Hematopoietic multipotent progenitor cell treated with erythropoietin and hydrocortisone succinate and interleukin-3 and kit ligand, for 8 days (in vitro differentiated cells): ENCODE data around the gene POLR1G.

ENCODE experiments used
- DNase-seq: peaks from one replicate; pipeline ENCODE4 v3.0.0-alpha.2; 2015

Gene POLR1G

GRCh38 chr19:45406226-45407090 is at the start of gene POLR1G:
Gene POLR1G (plus strand): TSS chr19:45406644. CDS start chr19:45406697, 53 bp downstream.
- DNase-seq, result peak; percentile 92

DNA sequence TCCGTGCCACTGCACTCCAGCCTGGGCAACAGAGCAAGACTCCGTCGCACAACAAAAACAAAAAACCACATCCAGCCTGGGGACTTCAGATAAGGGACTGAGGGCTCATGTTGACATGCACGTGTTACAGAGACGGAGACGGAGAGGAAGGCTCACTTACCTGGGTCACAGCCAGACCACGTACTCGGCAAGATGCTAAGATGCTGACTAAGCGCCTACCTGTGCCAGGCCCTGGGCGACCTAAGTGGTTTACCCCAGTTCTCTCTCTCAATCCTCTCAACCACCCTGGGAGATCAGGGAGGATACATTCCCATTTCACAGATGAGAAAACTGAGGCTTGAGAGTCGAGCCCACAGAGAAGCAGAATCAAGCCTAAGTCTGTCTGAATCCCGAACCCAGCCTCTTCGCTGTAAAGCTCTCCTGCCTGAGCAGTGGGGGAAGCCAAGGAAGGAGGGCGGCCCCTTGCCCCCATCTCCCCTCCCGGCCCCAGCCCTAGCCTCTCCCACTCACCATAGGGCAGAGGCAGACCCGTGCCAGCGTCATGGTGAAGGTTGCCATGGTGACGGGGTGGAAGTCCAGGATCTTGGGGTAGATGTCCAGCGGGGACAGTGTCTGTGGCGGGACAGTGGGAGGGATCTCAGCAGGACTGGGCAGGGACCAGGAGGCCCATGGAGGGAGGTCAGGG is 49.5 kb upstream of the POLR1G start:
- peak; percentile 82 for DNase-seq

DNA sequence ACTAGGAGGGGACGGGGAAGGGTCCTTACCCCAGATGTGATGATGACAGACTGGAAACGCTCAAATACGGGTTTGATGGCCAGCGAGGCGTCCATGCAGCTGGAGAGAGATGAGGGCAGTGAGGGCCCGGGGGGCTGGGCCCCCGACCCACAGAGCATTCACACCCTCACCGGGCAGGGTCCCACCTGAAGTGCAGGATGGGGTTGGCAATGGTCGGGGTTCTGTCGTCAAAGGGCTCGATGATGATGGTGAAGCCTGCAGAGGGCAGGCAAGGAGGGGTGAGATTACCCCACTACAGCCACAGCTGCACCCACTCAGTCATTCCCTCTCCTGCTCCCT is 49.0 kb upstream of the POLR1G start:
- no peak for DNase-seq

- no peak for DNase-seq
Observed at GRCh38 chr19:45358213-45358792, 48.1 kb upstream of the POLR1G start.

DNA sequence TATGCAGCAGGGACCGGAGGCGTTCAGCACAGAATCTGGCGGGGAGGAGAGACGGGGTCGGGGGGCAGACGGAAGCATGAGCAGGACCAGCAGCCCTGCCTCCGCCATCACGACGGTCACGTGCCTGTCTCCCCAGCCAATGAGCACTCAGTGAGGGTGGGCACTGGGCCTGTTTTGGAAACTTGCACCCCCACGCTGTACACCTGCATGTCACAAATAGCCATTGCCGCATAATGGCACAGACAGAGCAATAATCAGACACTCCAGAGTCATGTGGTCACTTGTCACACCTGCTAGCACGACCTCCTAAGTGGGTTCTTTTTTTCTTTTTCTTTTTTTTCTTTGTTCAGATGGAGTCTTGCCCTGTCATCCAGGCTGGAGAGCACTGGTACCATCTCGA is 44.8 kb upstream of the POLR1G start:
- no peak for DNase-seq

DNA sequence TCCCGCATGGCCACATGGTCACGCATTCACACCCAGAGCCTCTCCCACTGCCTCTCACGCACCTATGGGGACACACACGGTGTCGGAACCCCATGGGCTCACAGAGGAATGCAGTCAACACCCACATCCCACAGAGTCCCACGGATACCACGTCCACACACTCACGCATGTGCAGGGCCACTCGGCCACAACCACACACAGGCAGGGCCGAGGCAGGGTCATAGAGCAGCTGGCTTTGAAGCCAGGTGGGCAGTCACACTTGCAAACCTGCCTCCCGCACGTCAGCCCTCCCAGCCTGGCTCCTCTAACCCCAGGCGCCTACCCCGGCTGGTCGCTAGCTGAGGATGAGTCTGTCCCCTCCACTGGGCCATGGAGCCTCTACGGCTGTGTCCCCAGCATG is 44.2 kb upstream of the POLR1G start:
- DNase-seq, result no peak

DNA sequence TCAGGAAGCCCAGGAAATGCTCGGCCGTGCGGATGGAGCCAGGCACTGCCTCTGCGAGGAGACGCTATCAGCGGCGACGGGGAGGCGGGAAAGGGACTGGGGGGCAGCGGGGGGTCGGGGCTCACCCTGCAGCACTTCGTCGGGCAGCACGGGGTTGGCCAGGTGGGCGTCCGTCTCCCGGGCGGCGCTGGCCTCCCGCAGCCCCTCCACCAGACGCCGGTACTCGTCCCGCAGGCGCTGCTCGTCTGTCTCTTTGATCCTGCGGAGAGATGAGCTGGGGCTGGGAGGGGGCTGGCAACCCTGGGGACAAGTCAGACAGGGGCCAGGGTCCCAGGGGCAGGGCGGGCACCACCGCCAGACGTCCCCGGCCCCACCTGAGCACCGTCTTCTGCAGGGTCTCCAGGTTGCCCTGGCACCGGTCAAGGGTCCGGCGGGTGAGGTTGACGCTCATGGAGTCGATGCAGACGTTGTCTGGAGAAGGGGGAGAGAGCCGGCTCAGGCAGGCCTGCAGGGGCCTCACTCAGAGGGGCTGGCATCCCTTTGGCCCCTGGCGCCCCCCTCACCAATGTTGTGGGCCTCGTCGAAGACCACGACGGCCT is 42.5 kb upstream of the POLR1G start:
- DNase-seq, result no peak

DNA sequence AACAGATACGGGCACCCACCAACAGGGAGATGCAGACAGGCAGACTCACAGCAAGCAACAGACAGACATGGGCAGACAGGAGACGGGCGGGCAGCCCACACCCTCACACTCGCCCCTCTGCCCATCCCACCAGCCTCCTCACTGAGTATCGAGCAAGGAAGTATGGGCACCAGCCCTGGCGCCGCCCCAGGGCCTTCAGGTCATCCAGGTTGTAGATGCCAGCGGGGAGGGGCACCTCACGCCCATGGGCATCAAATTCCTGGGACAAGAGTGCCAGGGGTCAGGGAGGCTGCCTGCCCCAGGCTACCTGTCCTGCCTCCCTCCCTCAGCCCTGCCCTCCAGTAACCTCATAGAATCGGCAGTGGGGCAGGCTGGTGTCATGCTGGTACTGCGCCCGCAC is 41.7 kb upstream of the POLR1G start:
- no peak for DNase-seq

DNA sequence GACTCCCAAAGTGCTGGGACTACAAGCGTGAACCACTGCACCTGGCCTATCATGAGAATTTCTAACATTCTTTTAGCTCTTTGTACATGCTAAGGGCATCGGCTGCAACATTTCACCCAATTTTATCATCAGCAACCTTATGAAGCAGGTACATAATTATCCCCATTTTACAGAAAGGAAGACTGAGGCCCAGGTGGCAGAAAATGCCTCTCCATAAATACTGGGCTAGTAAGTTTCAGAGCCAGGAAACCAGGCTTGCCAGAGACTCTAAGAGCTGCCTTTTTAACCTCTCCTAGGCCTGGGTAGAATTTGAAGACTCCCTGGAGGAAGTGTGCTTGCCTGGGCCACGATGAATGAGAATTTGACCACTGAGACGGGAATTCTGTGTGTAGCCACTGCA is 38.3 kb upstream of the POLR1G start:
- no peak for DNase-seq

DNA sequence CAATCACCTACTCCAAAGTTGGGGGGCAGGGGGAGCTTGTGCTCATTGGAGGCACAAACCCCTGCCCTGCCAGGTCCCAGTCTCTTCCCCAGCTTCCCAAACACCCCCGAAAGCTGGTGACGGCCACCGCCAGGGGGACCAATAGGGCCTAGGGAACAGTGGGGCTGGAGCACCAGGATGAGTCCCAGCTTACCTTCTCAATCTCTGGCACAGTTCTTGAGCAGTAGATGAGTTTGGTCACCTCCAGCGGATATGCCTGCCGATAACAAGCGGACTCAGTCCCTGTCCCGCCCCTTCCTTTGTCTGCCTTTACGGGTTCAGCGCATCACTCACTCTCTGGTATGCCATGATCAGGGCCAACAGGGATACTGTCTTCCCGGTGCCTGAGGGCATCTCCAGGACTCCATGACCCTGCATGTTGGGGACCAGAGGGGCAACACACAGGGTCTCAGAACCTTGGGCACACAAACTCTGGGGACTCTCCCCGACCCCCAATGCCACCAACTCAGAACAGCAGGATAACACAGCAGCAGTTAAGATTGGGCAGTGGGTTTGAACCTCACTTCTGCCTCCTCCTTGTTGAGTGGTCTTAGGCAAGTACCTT is 37.6 kb upstream of the POLR1G start:
- no peak for DNase-seq

DNA sequence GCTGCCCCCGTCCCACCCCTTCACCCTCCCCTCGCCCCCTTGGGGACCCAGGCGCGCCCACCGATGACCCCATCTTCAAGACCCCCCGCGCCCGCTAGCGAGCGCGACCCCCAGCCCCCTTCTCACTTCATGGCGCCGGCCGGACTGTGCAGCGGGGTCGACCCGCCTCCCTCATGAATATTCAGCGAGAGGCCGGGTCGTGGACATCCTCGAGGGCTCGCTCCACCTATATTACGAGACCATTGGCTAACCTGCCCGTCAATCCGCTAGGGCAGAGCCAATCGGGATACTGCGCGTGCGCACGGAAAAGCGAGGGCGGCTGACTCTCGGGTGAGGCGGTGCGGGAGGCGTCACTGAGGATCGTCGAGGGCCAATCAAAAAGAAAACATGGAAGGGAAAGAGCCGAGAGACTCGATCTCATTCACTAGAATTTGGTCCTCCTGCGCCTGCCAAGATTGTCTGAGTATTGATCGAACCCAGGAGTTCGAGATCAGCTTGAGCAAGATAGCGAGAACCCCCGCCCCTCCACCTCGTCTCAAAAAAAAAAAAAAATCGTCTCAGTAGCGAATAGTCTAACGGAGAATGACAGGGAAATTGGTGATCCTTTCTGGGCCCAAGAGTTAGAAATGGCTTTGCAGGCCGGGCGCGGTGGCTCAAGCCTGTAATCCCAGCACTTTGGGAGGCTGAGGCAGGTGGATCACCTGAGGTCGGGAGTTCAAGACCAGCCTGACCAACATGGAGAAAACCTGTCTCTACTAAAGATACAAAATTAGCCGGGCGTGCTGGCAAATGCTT is 35.8 kb upstream of the POLR1G start, which contains the start of gene ERCC2:
Gene ERCC2 (minus strand): TSS at position 164 of the 795 bp plus-strand sequence. CDS start 33 bp downstream, at position 131.
- peak; percentile 99 for DNase-seq

GRCh38 chr19:45376045-45376724 is 30.3 kb upstream of the POLR1G start:
- DNase-seq, result no peak

- no peak for DNase-seq
Observed at GRCh38 chr19:45380107-45380506, 26.3 kb upstream of the POLR1G start.

GRCh38 chr19:45382426-45382825 is 24.0 kb upstream of the POLR1G start:
- no peak for DNase-seq

GRCh38 chr19:45385392-45386221 is 20.8 kb upstream of the POLR1G start:
- DNase-seq, result no peak

DNA sequence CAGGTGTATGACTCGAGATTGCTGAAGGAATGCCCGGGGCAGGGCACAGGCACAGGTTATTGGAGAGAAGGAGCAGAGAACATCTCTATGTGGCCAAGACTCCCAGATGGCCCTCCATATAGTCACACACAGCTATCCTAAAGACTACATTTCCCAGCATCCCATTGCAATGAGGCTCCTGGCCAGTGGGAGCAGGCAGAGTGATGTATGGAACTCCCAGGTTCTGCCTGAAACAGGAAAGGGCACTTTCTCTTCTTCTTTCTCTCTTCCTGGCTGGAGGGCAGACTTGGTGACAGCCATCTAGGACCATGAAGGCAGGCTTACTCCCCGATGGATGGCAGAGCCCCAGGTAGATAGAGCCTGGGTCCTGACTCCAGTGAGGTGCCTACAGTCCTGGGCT is 15.1 kb upstream of the POLR1G start:
- peak; percentile 44 for DNase-seq

DNA sequence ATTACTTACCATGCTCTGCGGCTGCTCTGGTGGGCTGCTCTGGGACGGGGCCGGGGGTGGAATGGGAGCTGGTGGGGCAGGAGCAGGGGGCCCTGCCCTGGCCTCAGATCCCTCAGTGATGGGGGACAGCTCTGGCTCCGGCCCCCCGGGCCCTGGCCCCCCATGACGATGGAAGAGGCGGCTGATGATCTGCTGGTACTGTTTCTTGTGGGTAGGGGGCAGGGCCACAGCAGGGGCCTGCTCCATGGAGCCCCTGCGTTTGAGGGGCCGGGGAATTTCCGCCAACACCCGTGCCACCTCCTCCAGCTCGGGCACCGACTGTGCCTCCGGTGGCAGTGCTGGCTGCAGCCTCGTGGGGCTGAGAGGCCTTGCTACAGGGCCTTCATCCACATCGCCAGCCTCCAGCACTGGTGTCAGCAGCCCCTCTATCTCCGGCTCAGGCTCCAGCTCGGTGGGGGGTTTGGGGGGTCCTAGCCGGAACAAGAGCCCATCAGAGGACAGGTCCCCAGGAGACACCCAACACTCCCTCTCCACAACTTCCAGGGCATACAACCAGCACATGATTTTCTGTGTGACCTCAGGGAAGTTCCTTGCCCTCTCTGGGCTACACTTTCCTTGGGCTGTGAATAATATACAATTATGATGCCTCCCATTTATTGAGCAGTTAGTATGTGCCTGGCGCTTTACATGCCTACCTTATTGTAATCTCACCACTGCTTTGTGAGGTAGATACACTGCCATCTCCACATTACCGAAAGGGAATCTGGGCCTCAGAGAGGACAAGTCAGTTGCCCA is 14.4 kb upstream of the POLR1G start:
- DNase-seq, result no peak

DNA sequence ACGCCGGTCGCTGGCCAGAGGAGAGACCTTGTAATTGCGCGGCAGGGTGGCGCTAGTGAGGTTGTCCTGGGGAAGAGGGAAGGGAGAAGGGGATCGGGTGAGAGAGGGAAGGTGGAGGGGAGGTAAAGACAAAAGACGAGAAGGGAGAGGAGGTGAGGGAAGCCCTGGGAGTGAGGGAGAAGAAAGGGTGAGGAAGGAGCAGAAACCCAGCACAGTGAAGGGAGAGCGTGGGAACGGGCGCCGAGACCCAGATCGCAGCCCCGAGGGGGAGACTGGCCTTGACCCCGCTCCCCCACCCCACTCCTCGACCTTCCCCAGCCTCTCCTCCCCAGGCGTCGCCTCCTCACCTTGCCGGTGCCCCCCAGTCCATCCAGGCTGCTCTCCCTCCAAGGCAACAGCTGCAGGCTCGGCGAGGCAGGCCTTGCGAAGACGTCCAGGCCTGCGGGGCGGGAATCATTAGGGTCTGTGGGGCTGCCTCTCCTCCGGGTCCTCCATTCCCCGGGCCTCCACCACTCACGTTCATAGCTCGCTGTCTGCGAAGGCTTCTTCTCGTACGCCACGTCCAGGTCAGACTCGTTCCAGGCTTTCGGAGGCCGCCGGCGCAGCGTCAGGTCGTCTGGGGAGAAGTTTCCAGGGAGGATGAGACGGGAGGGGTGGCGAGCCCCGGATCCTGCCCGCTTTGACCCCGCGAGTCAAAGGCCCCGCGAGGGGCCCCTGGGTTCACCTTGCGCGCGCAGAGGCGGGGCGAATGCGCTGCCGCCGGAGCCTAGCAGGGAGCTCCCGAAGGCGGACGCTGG is 10.4 kb upstream of the POLR1G start:
- DNase-seq, result no peak

DNA sequence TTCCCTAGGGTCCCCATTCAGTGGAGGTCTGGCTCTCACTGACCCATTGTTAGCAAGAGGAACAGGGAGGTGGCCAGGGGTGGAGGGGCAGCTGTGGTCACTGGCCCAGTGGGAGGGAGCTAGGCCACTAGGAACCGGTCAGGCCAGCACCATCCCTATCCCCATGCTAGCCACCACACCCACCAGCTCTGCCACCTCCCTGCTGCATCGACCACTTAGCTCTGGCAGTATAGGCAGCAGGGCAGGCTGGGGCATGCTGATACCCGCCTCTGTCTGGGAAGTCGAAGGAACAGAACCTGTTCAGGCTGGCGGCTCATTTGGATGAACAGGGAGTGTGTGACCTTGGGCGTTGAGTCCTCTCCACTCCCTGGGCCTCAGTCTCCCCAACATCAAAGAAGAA is 6.3 kb upstream of the POLR1G start:
- DNase-seq, result no peak
